RWPE1 (cell line): ENCODE results near the gene CECR2.

Experiments used
- CTCF ChIA-PET: fragments of 350-600 bp; sonication (Branson Sonifier 250); formaldehyde crosslinking; extraction: SDS; loops from one replicate; lab custom pipeline; 2021; lab: Yijun Ruan, JAX
- POLR2A ChIA-PET: fragments of 400-600 bp; formaldehyde crosslinking; extraction: SDS; loops from one replicate; lab custom pipeline; 2020; ENCODE audit warnings: antibody characterized with exemption; ENCODE audit not compliant: low non-redundant PET; lab: Yijun Ruan, JAX
- DNase-seq: peaks from one replicate; pipeline ENCODE4 v3.0.0; 2012; ENCODE audit warnings: low spot score
- H3K27ac ChIP-seq: fragments of 450-650 bp; 2 replicates; pipeline ENCODE4 v1.5.1; 2017
- TF ChIP-seq, protein P1 (sequence below): fragments of 450-650 bp; conservative IDR thresholded peaks from 2 replicates; pipeline ENCODE4 v1.5.1; 2017; ENCODE audit warnings: low read depth, mild to moderate bottlenecking

Gene CECR2

DNA sequence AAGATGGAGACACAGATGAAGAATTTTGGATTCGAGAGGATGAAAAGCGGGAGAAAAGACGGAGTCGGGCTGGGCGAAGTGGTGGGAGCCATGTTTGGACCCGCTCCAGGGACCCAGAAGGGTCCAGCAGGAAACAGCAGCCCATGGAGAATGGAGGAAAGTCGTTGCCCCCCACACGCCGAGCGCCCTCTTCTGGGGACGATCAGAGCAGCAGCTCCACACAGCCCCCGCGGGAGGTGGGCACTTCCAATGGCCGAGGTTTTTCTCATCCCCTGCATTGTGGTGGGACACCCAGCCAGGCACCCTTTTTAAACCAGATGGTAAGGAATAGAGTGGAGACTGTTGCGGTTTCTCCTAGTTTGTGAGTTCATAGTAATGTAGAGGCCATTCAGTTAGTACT is 171.2 kb downstream of the CECR2 start:
- H3K27ac ChIP-seq: no peak overlapping the region
- ChIA-PET CTCF (interaction anchor here (0.6 kb wide), 1 partner anchor 76 kb away, joined by 3 read pairs; no protein-coding TSS in a partner anchor), POLR2A (no interaction called here)
- no peak for DNase-seq
- TF ChIP-seq, protein P1, sequence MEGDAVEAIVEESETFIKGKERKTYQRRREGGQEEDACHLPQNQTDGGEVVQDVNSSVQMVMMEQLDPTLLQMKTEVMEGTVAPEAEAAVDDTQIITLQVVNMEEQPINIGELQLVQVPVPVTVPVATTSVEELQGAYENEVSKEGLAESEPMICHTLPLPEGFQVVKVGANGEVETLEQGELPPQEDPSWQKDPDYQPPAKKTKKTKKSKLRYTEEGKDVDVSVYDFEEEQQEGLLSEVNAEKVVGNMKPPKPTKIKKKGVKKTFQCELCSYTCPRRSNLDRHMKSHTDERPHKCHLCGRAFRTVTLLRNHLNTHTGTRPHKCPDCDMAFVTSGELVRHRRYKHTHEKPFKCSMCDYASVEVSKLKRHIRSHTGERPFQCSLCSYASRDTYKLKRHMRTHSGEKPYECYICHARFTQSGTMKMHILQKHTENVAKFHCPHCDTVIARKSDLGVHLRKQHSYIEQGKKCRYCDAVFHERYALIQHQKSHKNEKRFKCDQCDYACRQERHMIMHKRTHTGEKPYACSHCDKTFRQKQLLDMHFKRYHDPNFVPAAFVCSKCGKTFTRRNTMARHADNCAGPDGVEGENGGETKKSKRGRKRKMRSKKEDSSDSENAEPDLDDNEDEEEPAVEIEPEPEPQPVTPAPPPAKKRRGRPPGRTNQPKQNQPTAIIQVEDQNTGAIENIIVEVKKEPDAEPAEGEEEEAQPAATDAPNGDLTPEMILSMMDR: no peak

DNA sequence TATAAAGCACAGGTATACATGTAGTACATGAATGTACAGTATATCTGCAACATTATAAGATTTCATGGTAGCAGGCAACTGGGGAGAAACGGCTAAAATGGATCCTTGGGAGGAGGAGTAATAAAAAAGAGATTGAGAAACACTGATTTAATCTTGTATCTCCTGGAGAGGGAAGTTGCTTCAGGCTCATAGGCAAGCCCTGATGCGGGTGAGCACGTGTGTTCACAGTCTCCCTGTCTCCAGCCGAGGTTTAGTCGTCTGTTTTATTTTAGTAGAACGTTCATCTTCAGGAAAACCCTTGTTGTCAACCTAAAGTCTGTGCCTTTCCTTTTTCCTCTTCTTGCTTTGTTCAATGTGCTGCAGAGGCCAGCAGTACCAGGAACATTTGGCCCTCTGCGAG is 172.2 kb downstream of the CECR2 start:
- ChIA-PET CTCF (no interaction called here), POLR2A (no interaction called here)
- H3K27ac ChIP-seq: no peak overlapping the region
- TF ChIP-seq, protein P1: no peak
- no peak for DNase-seq

GRCh38 chr22:17542452-17542851 is 173.2 kb downstream of the CECR2 start:
- TF ChIP-seq, protein P1: no peak
- no peak for DNase-seq
- POLR2A ChIA-PET: no interaction called here
- H3K27ac ChIP-seq: no peak overlapping the region
- CTCF ChIA-PET: interaction anchor here (0.7 kb wide), 1 partner anchor 25 kb away, joined by 5 read pairs; no protein-coding TSS in a partner anchor

GRCh38 chr22:17548010-17548755 is 178.9 kb downstream of the CECR2 start:
- CTCF ChIA-PET: interaction anchor here (0.6 to 0.8 kb wide), 2 partner anchors 10 to 157 kb away, joined by 3 to 4 read pairs; no protein-coding TSS in a partner anchor

GRCh38 chr22:17548756-17549035 is 179.4 kb downstream of the CECR2 start:
- no peak overlapping the region for H3K27ac ChIP-seq
- ChIA-PET CTCF (interaction anchor here (0.6 to 1.3 kb wide), 3 partner anchors 10 to 156 kb away, joined by 3 to 7 read pairs (median 4); no protein-coding TSS in a partner anchor), POLR2A (no interaction called here)
- TF ChIP-seq, protein P1: no peak
- no peak for DNase-seq

More at GRCh38 chr22:17548010-17548755, 178.9 kb downstream of the CECR2 start:
- no peak overlapping the region for H3K27ac ChIP-seq
- no peak for DNase-seq
- POLR2A ChIA-PET: interaction anchor here (0.5 to 0.7 kb wide), 2 partner anchors 40 to 312 kb away, joined by 4 to 7 read pairs; no protein-coding TSS in a partner anchor
- TF ChIP-seq, protein P1: no peak

DNA sequence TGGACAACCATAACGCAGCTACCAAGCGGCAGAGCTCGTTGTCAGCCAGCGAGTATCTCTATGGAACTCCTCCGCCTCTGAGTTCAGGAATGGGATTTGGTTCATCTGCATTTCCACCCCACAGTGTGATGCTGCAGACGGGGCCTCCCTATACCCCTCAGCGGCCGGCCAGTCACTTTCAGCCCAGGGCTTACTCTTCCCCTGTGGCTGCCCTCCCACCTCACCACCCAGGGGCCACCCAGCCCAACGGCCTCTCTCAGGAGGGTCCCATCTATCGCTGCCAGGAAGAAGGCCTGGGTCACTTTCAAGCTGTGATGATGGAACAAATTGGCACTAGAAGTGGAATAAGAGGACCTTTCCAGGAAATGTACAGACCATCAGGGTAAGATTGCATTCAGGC is 179.9 kb downstream of the CECR2 start:
- no peak for DNase-seq
- TF ChIP-seq, protein P1: no peak
- CTCF ChIA-PET: interaction anchor here (1.3 kb wide), 1 partner anchor 9 kb away, joined by 7 read pairs; no protein-coding TSS in a partner anchor
- H3K27ac ChIP-seq: no peak overlapping the region
- POLR2A ChIA-PET: no interaction called here
